Measurements from ENCODE around the gene RARRES1. TPM values are rescaled to one million over a fixed set of nuclear protein-coding genes. Genes with fewer than 3 reads are reported as not detected.

RARRES1 gene
- total RNA-seq, 2 donors from 2014 or later, result 10.0 to 291 TPM

- no peak for TF ChIP-seq CTCF (IDR thresholded peaks at IDR 0.05)
- no peaks in the 10 kb centered on the region for H3K27me3 ChIP-seq
- no peak for DNase-seq (ENCODE audit: low spot score)
- H3K9me3 ChIP-seq, result peaks cover 0 to 9% of the 10 kb centered on the region in 2 donors
- H3K27ac ChIP-seq, result no peak overlapping the region
- no peak overlapping the region for H3K4me3 ChIP-seq
- no peaks in the 10 kb centered on the region for H3K36me3 ChIP-seq
- no peaks in the 10 kb centered on the region for H3K4me1 ChIP-seq
Measured at GRCh38 chr3:158737976-158738615, 5.8 kb upstream of the RARRES1 start.

DNA sequence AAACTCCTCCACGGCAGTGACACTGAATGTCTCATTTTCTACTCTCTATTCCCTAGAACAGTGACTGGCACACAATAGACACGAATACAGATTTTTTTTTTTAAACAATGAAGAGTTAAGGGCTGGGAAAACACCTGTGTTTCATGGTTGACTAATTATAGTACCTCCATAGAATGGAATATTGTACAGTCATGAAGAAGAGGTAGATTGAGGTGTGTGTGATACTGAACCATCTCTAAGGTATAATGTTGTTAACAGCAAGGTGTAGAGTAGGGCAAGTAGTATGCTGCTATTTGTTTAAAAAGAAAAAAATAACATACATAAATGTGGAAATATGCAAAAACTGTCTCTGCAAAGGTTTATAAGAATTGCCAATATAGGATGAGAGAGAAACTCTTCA is 5.2 kb upstream of the RARRES1 start:
- Histone ChIP-seq H3K9me3 (peaks cover 0 to 9% of the 10 kb centered on the region in 2 donors), H3K4me3 (no peak overlapping the region), H3K4me1 (peaks cover 0 to 5% of the 10 kb centered on the region in 2 donors), H3K27me3 (no peaks in the 10 kb centered on the region), H3K27ac (no peak overlapping the region), H3K36me3 (no peaks in the 10 kb centered on the region)
- no peak for DNase-seq (ENCODE audit: low spot score)
- no peak for TF ChIP-seq CTCF (IDR thresholded peaks at IDR 0.05)

- Histone ChIP-seq H3K9me3 (peaks cover 0 to 9% of the 10 kb centered on the region in 2 donors), H3K27ac (no peak overlapping the region), H3K4me1 (peaks cover 0 to 14% of the 10 kb centered on the region in 2 donors), H3K27me3 (no peaks in the 10 kb centered on the region), H3K36me3 (no peaks in the 10 kb centered on the region), H3K4me3 (no peak overlapping the region)
- TF ChIP-seq CTCF (IDR thresholded peaks at IDR 0.05), result no peak
- DNase-seq (ENCODE audit: low spot score), result no peak
Measured at GRCh38 chr3:158735296-158736033, 3.2 kb upstream of the RARRES1 start.

- Histone ChIP-seq H3K36me3 (no peaks in the 10 kb centered on the region), H3K9me3 (peaks cover 0 to 9% of the 10 kb centered on the region in 2 donors), H3K27me3 (no peaks in the 10 kb centered on the region), H3K4me1 (peaks cover 0 to 14% of the 10 kb centered on the region in 2 donors), H3K27ac (no peak overlapping the region), H3K4me3 (no peak overlapping the region)
- no peak for TF ChIP-seq CTCF (IDR thresholded peaks at IDR 0.05)
- DNase-seq (ENCODE audit: low spot score), result no peak
Measured at GRCh38 chr3:158733656-158734055, 1.4 kb upstream of the RARRES1 start.

DNA sequence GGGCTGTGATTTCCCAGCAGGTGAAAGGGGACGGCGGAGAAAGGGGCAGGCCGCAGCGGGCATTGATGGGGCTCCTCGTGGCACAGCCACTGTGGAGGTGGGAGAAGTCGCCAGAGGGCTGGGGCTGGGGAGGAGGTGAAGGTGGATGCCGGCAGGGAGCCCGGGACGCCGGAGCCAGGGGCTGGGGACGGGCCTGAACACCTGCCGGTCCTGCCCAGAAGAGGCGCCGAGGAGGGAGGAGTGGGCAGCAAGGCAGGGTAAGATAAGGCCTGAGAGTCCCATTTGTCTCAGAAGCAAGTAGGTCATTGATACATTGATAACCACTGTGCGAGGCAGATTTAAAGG is 571 bp upstream of the RARRES1 start:
- peak overlapping the region; percentile 67 to 82 for H3K27ac ChIP-seq
- DNase-seq (ENCODE audit: low spot score), result no peak
- peaks cover 0 to 9% of the 10 kb centered on the region in 2 donors for H3K9me3 ChIP-seq
- H3K36me3 ChIP-seq, result no peaks in the 10 kb centered on the region
- H3K4me3 ChIP-seq, result peak overlapping the region; percentile 55 to 69
- no peak for TF ChIP-seq CTCF (IDR thresholded peaks at IDR 0.05)
- H3K27me3 ChIP-seq, result no peaks in the 10 kb centered on the region
- peaks cover 0 to 19% of the 10 kb centered on the region in 2 donors for H3K4me1 ChIP-seq

Measured in right atrium auricular region (tissue), 2 donors.